NCI-H2171 (cell line): Measurements from ENCODE around the gene SLC24A2.
"Not testable (repeated sequence)": the region's sequence is repeated elsewhere in the genome, so short reads cannot be mapped to it uniquely, and the experiment has no call there.

Experiments used
- DNase-seq: peaks from one replicate; lab custom pipeline; 2025; lab: John Stamatoyannopoulos, UW

SLC24A2 gene

GRCh38 chr9:19788614-19789271 lies at the start of gene SLC24A2:
Gene SLC24A2, minus strand, starts transcription at chr9:19789037.
- no peak for DNase-seq

GRCh38 chr9:19833331-19833730 lies 44.5 kb upstream of the SLC24A2 start:
- DNase-seq = not testable (repeated sequence)

DNA sequence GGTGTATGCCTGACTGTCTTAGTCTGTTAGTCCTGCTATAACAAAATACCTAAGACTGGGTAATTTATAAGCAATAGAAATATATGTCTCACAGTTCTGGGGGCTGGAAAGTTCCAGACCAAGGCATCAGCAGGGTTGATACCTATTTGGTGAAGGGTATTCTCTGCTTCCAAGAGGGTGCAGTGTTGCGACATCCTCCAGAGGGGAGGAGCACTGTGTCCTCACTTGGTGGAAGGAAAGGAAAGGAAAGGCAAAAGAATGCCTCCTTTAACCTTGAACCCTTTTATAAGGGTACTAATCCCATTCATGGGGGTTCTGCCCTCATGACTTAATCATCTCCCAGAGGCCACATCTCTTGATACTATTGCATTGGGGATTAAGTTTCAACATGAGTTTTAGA lies 42.0 kb upstream of the SLC24A2 start:
- no peak for DNase-seq

- no peak for DNase-seq
Measured at GRCh38 chr9:19828576-19829109, 39.8 kb upstream of the SLC24A2 start.

GRCh38 chr9:19816769-19817168 lies 27.9 kb upstream of the SLC24A2 start:
- DNase-seq = no peak

DNA sequence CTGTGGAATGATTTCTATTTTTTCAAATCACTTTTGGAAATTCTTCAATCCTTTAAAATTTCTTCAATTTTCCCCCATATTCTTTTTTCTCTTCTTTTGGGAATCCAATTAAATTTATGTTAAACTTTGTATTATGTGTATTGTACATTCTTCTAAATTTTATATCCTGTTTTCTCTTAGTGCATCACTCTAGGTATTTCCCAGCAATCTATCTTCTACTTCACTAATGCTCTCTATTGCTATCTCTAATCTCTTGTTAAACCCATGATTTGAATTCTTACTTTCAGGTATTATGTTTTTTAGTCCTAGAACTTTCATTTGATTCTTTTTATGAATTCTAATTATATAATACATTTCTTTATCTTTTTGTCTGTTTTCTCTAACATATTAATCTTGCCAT lies 23.4 kb upstream of the SLC24A2 start:
- DNase-seq = no peak

- no peak for DNase-seq
Measured at GRCh38 chr9:19809422-19810269, 20.8 kb upstream of the SLC24A2 start.

DNA sequence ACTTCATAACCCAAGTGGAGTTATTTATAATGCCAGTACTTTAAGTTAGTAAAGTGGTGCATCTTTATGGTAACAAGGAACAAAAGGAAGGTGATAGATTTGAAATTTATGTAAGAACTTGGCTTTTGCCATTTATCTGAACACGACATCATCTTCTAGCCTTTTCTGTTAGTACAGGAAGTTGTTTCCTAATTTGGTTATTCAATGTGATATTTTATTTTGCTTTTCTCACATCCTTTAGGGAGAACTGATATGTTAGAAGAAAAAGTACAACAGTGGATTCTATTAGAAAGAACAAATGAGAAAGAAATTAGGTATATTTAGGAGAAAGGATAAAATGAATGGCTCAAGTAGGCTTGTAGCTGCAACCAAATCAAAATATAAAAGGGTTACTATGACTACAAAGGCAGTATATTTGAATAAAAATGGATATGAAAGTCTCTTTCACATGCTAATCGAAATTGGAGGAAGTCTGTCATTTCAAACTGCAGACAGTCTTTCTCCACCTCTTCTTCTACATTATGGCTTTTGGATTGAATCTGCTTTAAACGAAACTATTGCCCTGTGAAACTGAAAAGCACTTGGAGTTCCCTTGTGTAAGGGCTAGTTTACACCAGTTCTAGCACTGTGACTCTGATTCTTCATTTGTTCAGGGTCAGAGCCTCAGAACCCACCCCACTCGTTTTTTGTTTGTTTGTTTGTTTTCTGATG lies 18.5 kb upstream of the SLC24A2 start:
- no peak for DNase-seq

DNA sequence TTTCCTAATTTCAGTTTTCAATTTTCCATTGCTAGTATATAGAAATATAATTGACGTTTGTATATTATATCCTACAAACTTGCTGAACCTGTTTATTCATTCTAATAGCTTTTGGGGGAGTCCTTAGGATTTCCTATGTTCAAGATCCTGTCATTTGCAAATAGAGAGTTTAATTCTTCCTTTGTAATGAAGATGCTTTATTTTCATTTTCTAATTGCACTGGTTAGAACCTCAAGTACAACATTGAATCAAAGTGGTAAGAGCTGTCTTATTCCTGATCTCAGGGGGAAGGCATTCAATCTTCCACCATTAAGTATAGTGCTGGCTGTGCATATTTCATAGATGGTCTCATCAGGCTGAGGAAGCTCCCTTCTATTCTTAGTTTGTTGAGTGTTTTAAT lies 15.6 kb upstream of the SLC24A2 start:
- no peak for DNase-seq

- DNase-seq = no peak
Measured at GRCh38 chr9:19800884-19801283, 12.0 kb upstream of the SLC24A2 start.

DNA sequence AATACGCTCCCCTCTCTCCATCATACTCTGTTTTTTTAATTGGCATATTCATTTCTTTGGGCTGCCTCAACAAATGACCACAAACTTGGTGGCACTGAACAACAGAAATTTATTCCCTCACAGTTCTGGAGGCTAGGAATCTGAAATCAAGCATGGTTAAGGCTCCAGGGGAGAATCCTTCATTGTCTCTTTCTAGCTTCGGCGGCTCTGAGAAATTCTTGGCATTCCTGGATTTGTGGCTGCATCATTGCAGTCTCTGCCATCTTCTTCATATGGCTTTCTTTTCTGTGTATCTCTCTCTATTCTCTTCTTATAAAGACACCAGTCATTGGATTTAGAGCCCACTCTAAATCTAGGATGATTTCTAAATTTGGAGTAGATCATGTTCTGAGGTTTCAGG lies 10.9 kb upstream of the SLC24A2 start:
- DNase-seq = no peak

- peak; percentile 4 for DNase-seq
Measured at GRCh38 chr9:19788152-19788551, 685 bp downstream of the SLC24A2 start.

DNA sequence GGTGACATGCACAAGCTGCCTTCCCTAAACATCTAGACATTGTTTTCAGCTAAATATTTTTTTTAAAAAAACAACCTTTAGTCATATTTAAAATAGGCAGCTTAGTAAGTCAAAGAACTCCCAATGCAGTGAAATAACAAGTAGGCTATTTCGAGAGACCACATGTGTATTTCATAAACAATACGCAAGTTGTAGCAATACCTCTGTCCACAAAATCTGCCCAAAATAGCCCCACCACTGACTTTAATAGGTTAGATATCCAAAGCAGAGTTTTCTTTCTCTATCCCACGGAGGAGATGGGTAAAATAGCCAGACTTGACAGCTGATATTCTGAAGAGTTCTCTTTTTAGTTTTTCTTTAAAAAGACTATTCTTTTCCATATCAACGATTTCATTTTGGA lies 1.2 kb downstream of the SLC24A2 start:
- DNase-seq = no peak

DNA sequence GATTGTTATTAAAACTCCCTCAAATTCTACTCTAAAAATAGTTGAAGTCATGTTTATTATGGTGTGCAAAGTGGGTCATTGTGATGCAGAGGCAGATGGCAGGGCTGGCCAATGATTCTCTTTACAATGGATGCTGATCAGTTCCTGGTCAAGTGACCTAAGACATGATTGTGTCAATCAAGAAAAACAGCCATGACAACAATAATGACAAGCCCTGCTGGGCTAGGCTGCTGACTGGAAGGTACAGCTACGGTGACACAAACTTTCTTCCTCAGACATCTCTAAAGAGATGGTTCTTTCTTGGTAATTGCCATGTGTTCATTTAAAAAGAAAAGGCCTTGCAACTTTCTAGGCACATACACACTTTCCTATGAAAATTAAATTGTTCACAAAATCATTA lies 3.6 kb downstream of the SLC24A2 start:
- no peak for DNase-seq

- DNase-seq = no peak
Measured at GRCh38 chr9:19784136-19784535, 4.7 kb downstream of the SLC24A2 start.

DNA sequence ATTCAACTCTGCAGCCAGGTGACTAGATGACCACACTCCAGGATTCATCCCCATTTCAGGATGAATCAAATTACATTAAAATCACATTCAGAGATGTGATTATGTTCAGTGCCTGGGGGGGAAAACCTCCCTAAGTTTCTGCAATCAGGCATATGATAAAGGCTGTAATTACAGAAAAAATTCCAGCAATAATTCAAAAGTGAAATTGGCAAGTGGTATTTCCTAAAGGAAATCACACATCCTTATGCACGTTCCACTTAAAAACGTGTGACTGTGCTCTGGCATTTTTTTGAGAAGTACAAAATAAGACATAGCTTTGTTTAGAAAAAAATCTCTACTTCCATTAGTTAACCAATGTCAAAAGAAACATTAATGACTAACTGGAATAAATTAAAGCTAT lies 5.3 kb downstream of the SLC24A2 start:
- DNase-seq = no peak

DNA sequence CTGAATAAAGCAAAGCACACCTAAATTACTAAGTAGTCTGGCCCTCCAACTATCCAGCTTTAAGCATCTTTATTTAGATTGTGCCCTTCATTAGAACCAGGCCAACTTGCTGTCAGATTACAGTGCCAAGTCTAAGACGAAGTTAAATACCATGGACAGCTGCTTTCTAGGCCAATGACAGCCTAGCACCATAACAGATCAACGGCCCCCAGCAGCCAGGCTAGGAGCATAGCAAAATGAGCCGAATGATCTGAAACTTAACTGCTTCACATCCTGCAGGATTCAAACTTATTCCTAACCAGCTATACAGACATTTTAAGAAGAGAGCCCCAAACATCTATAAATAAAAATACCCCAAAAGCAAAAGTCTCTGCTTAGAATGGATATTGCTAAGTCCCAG lies 6.8 kb downstream of the SLC24A2 start:
- DNase-seq = no peak

- DNase-seq = no peak
Measured at GRCh38 chr9:19781240-19781639, 7.6 kb downstream of the SLC24A2 start.

GRCh38 chr9:19771446-19771845 lies 17.4 kb downstream of the SLC24A2 start:
- no peak for DNase-seq

- DNase-seq = no peak
Measured at GRCh38 chr9:19770973-19771372, 17.9 kb downstream of the SLC24A2 start.

- DNase-seq = no peak
Measured at GRCh38 chr9:19769213-19769612, 19.6 kb downstream of the SLC24A2 start.

DNA sequence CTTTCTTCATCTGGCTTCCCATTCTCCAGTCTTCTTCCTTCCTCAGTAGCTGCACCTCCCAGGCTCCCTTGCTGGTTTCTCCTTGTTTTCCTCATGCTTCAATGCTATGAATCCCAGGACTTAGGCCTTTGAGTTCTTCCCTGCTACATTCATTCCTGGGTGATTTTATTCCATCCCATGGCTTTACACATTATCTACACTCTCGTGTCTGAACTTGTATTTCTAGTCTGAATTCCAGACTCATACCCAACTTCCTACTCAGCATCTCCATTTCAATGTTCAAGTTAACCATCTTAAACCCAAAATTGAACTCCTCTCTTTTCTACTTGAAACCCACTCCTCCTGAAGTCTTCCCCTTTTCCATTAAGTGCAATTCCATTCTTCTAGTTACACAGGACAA lies 20.0 kb downstream of the SLC24A2 start:
- no peak for DNase-seq

GRCh38 chr9:19759066-19759465 lies 29.8 kb downstream of the SLC24A2 start:
- no peak for DNase-seq
